K562 (cell line): ENCODE measurements around the gene AMELX.

Experiments used
- CHCHD3 ChIP-seq: fragments of 250-450 bp; sonication (Bioruptor Pico); IDR thresholded peaks from 2 replicates; pipeline ENCODE4 v2.1.2; 2022; ENCODE audit warnings: mild to moderate bottlenecking
- GABPB1 ChIP-seq: sonication (generic); formaldehyde crosslinking; IDR thresholded peaks from 2 replicates; pipeline ENCODE4 v1.8.0; 2022; ENCODE audit warnings: mild to moderate bottlenecking, missing genetic modification reagents
- HNRNPH1 ChIP-seq: fragments of 200-400 bp; formaldehyde crosslinking; optimal IDR thresholded peaks from 2 replicates; pipeline ENCODE3; 2017; ENCODE audit warnings: low read depth, mild to moderate bottlenecking, low read length, moderate library complexity
- NFATC3 ChIP-seq: fragments of 450-650 bp; IDR thresholded peaks from 2 replicates; pipeline ENCODE4 v1.6.1; 2017; ENCODE audit warnings: mild to moderate bottlenecking
- NFIC ChIP-seq: fragments of 450-650 bp; IDR thresholded peaks from 2 replicates; pipeline ENCODE4 v1.6.1; 2017; ENCODE audit warnings: mild to moderate bottlenecking, inconsistent platforms
- PKNOX1 ChIP-seq: fragments of 450-650 bp; IDR thresholded peaks from 2 replicates; pipeline ENCODE4 v1.6.1; 2016

GRCh38 chrX:11269996-11270395 is 23.2 kb upstream of the AMELX start:
- TF ChIP-seq HNRNPH1 (no peak), NFATC3 (no peak), GABPB1 (no peak), NFIC (no peak), CHCHD3 (no peak), PKNOX1 (no peak)
